K562 (cell line): Measurements from ENCODE around the gene PTPRF. TPM values are rescaled to one million over a fixed set of nuclear protein-coding genes. Genes with fewer than 3 reads are reported as not detected.

Experiments used
- ATAC-seq: fragments of 200-7000 bp; cut with Tn5 transposase; 3 replicates; pipeline ENCODE4 v1.9.1; 2020; ENCODE audit warnings: moderate library complexity
- BruUV-seq: library from RNA; stranded (reverse); fragments of 400-500 nt; replicated peaks from 2 replicates; lab custom pipeline; 2021; lab: Mats Ljungman, UMichigan
- CTCF ChIA-PET: fragments of 300-600 bp; formaldehyde crosslinking; extraction: SDS; loops from one replicate; lab custom pipeline; 2021; ENCODE audit warnings: low intra/inter-chr PET ratio; lab: Yijun Ruan, JAX
- POLR2A ChIA-PET: fragments of 300-600, 350-650 bp; sonication (Branson Sonifier 250); formaldehyde crosslinking; extraction: SDS; loops from one replicate; lab custom pipeline; 2021; ENCODE audit warnings: antibody characterized with exemption, inconsistent platforms; lab: Yijun Ruan, JAX
- DNase-seq, 4 experiments: peaks; one replicate each; pipeline versions ENCODE4 v3.0.0 to v3.0.0-alpha.2; 2011 to 2018; ENCODE audit warnings: low spot score in 3 of 4, mixed read lengths in 3 of 4; ENCODE audit errors: extremely low read depth in 1 of 4
- FAIRE-seq: peaks from 2 replicates; lab custom pipeline; 2011; peaks lifted over from hg19 to GRCh38; lab: Jason Lieb, UNC
- H2AFZ ChIP-seq: 2 replicates; pipeline ENCODE4 v1.6.0; 2011; ENCODE audit warnings: low read depth, low read length, control low read depth, inconsistent platforms
- H3K27ac ChIP-seq: fragments of 200-600 bp; 3 replicates; pipeline ENCODE4 v1.8.0; 2011; ENCODE audit warnings: low read depth, mild to moderate bottlenecking, control low read depth, inconsistent platforms, low read length, moderate library complexity, mixed read lengths; ENCODE audit errors: extremely low read depth
- H3K27me3 ChIP-seq, 2 experiments: fragments of 300-600 bp in 1 of 2; 2 replicates in 1 of 2; 3 replicates in 1 of 2; pipeline versions ENCODE4 v1.6.0 to v1.8.0; 2011; ENCODE audit warnings: inconsistent platforms in 2 of 2, low read length in 2 of 2, mild to moderate bottlenecking in 1 of 2, mixed read lengths in 1 of 2, moderate library complexity in 1 of 2; ENCODE audit not compliant: control insufficient read depth in 2 of 2, insufficient read depth in 2 of 2
- H3K36me3 ChIP-seq: fragments of 300-600 bp; 3 replicates; pipeline ENCODE4 v1.8.0; 2011; ENCODE audit warnings: mild to moderate bottlenecking, low read length, inconsistent platforms; ENCODE audit not compliant: control insufficient read depth, insufficient read depth
- H3K4me1 ChIP-seq, 2 experiments: fragments of 200-600 bp in 1 of 2; replicated peaks in 1 of 2; 2 replicates in 1 of 2; 3 replicates in 1 of 2; pipeline versions ENCODE4 v1.5.1 to v1.8.0; 2011; ENCODE audit warnings: inconsistent platforms in 2 of 2, low read length in 2 of 2, mild to moderate bottlenecking in 1 of 2, mixed read lengths in 1 of 2, moderate library complexity in 1 of 2; ENCODE audit not compliant: control insufficient read depth in 2 of 2, insufficient read depth in 2 of 2
- H3K4me2 ChIP-seq: 2 replicates; pipeline ENCODE4 v1.6.1; 2011; ENCODE audit warnings: low read length, control low read depth, inconsistent platforms, mixed read lengths; ENCODE audit not compliant: insufficient read depth
- H3K4me3 ChIP-seq: fragments of 200-600 bp; sonication (generic), shearing (Covaris generic); 2 replicates; pipeline ENCODE4 v1.5.1; 2016; ENCODE audit warnings: control low read depth, inconsistent platforms
- H3K79me2 ChIP-seq: fragments of 200-600 bp; 3 replicates; pipeline ENCODE4 v1.8.0; 2011; ENCODE audit warnings: low read length, inconsistent platforms; ENCODE audit not compliant: control insufficient read depth, insufficient read depth
- H3K9ac ChIP-seq, 2 experiments: 2 replicates each; pipeline versions ENCODE4 v1.6.0 to v1.6.1; 2011; ENCODE audit warnings: low read depth in 2 of 2, low read length in 2 of 2, control low read depth in 1 of 2, inconsistent platforms in 1 of 2, mild to moderate bottlenecking in 1 of 2, mixed read lengths in 1 of 2; ENCODE audit not compliant: insufficient read depth in 1 of 2
- H3K9me1 ChIP-seq: one replicate; pipeline ENCODE4 v1.6.0; 2011; ENCODE audit warnings: inconsistent platforms, mild to moderate bottlenecking, low read length, moderate library complexity; ENCODE audit not compliant: control insufficient read depth, insufficient read depth
- H3K9me3 ChIP-seq: replicated peaks from 2 replicates; pipeline ENCODE4 v1.5.1; 2011; ENCODE audit warnings: low read depth, low read length, inconsistent platforms; ENCODE audit not compliant: control insufficient read depth, insufficient read depth
- H4K20me1 ChIP-seq: replicated peaks from 2 replicates; pipeline ENCODE4 v1.6.1; 2011; ENCODE audit warnings: low read length, inconsistent platforms, mixed read lengths; ENCODE audit not compliant: control insufficient read depth, insufficient read depth
- EHMT2 ChIP-seq: fragments of 450-650 bp; IDR thresholded peaks from 2 replicates; pipeline ENCODE4 v1.6.1; 2018; ENCODE audit warnings: antibody characterized with exemption
- ETV5 ChIP-seq: sonication (generic); formaldehyde crosslinking; IDR thresholded peaks from 2 replicates; pipeline ENCODE4 v1.4.0; 2020; ENCODE audit warnings: low read depth, mild to moderate bottlenecking, missing genetic modification reagents
- POLR3G ChIP-seq: IDR thresholded peaks from 2 replicates; pipeline ENCODE4 v1.6.1; 2011; ENCODE audit not compliant: insufficient read length, insufficient replicate concordance; ENCODE audit errors: extremely low read depth
- ZNF121 ChIP-seq: sonication (generic); formaldehyde crosslinking; conservative IDR thresholded peaks from 2 replicates; pipeline ENCODE4 v1.8.0; 2022; ENCODE audit warnings: missing genetic modification reagents
- WGBS: fragments of 100-300 bp; shearing (Covaris generic); methylation state at CpG from one replicate; pipeline ENCODE4 v1.1.6; 2016; ENCODE audit warnings: low coverage, mixed read lengths; ENCODE audit not compliant: insufficient coverage; ENCODE audit errors: missing lambda C conversion rate; 5-methylcytosine and 5-hydroxymethylcytosine counted together
- in situ Hi-C: fragments of 300-500 bp; cut with MboI; formaldehyde crosslinking; loops from 4 replicates; pipeline ENCODE4 v1.15.0; 2018; ENCODE audit warnings: inconsistent platforms, mixed read lengths
- intact Hi-C: fragments of 100-400 bp; cut with micrococcal nuclease; formaldehyde crosslinking; loops from 2 replicates; pipeline ENCODE4 v1.14.2; 2022
- polyA plus RNA-seq, 8 experiments: library from polyadenylated mRNA; depleted of rRNA in 4 of 8; stranded (reverse) in 5 of 8; unstranded in 3 of 8; fragments of >200 nt; fragmentation: Nextera tagmentation in 2 of 8; fragmentation: Illumina TruSeq in 1 of 8; extraction: Ambion mirVana in 2 of 8; extraction: Trizol in 1 of 8; gene quantifications; 2 replicates each; pipeline versions ENCODE4 v1.2.1 to v1.2.3, GENCODE V29; 2011 to 2014; ENCODE audit warnings: inconsistent platforms in 1 of 8, missing spikeins in 1 of 8
- total RNA-seq, 7 experiments: library from RNA; depleted of rRNA in 6 of 7; stranded (reverse); fragments of >200 nt in 6 of 7; fragmentation: Illumina TruSeq in 2 of 7; extraction: Trizol in 2 of 7; gene quantifications; 2 replicates each; pipeline versions ENCODE4 v1.2.1 to v1.2.3, GENCODE V29; 2011 to 2021; ENCODE audit warnings: low replicate concordance in 1 of 7
- TF ChIP-seq, protein P1 (sequence below): fragments of 250-450 bp; sonication (Bioruptor Pico); IDR thresholded peaks from 2 replicates; pipeline ENCODE4 v1.8.0; 2022; ENCODE audit warnings: moderate library complexity, mild to moderate bottlenecking, inconsistent platforms

PTPRF gene
- total and polyA plus RNA-seq, 9 of the 15 experiments (the other 6 are each of a cell fraction or from before 2014, with no cell fraction given), result 0.13 to 4.3 (median 1.1) TPM

DNA sequence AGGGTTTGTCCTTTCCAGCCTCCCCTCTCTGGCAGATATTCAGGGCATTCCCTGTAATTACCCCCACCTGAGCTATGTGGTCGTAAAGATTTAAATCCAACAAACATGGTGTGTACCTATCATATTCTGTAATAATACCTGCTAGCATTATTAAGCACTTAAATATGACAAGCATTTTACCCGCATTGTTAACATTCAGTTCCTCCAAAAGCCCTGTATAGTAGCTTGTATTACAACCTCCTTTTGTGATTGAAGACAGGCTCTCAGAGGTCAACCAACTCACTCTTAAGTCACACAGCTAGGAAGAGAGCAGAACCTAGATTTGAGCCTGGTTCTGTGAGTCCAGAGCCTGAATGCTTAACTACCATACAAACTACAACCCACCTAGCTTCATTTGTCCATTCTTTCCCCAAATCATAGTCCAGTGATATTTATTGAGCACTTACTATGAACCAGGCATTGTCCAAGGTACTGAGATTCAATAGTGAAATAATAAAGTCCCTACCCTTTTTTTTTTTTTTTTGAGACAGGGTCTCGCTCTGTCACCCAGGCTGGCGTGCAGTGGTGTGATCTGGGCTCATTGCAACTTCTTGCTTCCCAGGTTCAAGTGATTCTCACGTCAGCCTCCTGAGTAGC is 105.4 kb downstream of the PTPRF start (continued):
- TF ChIP-seq, protein P1, sequence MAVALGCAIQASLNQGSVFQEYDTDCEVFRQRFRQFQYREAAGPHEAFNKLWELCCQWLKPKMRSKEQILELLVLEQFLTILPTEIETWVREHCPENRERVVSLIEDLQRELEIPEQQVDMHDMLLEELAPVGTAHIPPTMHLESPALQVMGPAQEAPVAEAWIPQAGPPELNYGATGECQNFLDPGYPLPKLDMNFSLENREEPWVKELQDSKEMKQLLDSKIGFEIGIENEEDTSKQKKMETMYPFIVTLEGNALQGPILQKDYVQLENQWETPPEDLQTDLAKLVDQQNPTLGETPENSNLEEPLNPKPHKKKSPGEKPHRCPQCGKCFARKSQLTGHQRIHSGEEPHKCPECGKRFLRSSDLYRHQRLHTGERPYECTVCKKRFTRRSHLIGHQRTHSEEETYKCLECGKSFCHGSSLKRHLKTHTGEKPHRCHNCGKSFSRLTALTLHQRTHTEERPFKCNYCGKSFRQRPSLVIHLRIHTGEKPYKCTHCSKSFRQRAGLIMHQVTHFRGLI, result no peak
- TF ChIP-seq POLR3G (no peak), ETV5 (CRISPR knock-in tag) (no peak), EHMT2 (0 out of 2 replicates have a peak, but pooled peaks have one; percentile 46)

DNA sequence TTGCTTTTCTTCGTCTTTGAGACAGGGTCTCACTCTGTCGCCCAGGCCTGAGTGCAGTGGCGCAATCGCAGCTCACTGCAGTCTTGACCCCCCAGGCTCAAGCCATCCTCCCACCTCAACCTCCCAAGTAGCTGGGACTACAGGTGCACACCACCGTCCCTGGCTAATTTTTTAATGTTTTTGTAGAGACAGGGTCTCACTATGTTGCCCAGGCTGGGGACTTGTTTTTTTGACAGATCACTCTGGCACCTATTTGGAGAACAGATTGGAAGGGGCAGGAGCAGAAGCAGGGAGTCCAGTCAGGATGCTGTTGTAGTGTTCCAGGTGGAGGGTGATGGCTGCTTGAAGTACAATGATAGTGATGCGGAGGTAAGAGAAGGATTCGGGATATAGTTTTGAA is 106.6 kb downstream of the PTPRF start:
- Histone ChIP-seq H3K9me3 (no peaks in the 10 kb centered on the region), H3K9ac (no peak overlapping the region), H3K4me2 (no peak overlapping the region), H3K9me1 (no peaks in the 10 kb centered on the region), H3K36me3 (no peaks in the 10 kb centered on the region), H4K20me1 (no peaks in the 10 kb centered on the region), H3K4me1 (no peaks in the 10 kb centered on the region), H3K27me3 (peaks cover 27 to 48% of the 10 kb centered on the region in 2 experiments), H3K4me3 (no peak overlapping the region), H2AFZ (no peak overlapping the region), H3K79me2 (no peaks in the 10 kb centered on the region), H3K27ac (no peak overlapping the region)
- peak; percentile 93 for TF ChIP-seq ZNF121
- no peak for TF ChIP-seq POLR3G
- intact Hi-C loops (no loop called here), in situ Hi-C loops (no loop called here)
- CTCF ChIA-PET, result no interaction called here
- WGBS, result 14% methylated on average over 7 of the region's 7 CpGs
- BruUV-seq, result no TSS peak
- FAIRE-seq, result no peak
- POLR2A ChIA-PET, result interaction anchor here (1.7 to 3.1 kb wide), 2 partner anchors 8 to 13 kb away, joined by 6 to 21 read pairs; partner anchors contain the start of gene KDM4A
- ATAC-seq, result no peak
- no peak for DNase-seq
